GM19395 (cell line): ENCODE results near the gene PHACTR4.
"Not testable (repeated sequence)": the region's sequence is repeated elsewhere in the genome, so short reads cannot be mapped to it uniquely, and the experiment has no call there.

Source experiments
- ATAC-seq: cut with Tn5 transposase; IDR thresholded peaks from one replicate; pipeline ENCODE4 v1.9.1; 2021; ENCODE audit warnings: mild to moderate bottlenecking, moderate library complexity; ENCODE audit not compliant: unreplicated experiment

Gene PHACTR4

DNA sequence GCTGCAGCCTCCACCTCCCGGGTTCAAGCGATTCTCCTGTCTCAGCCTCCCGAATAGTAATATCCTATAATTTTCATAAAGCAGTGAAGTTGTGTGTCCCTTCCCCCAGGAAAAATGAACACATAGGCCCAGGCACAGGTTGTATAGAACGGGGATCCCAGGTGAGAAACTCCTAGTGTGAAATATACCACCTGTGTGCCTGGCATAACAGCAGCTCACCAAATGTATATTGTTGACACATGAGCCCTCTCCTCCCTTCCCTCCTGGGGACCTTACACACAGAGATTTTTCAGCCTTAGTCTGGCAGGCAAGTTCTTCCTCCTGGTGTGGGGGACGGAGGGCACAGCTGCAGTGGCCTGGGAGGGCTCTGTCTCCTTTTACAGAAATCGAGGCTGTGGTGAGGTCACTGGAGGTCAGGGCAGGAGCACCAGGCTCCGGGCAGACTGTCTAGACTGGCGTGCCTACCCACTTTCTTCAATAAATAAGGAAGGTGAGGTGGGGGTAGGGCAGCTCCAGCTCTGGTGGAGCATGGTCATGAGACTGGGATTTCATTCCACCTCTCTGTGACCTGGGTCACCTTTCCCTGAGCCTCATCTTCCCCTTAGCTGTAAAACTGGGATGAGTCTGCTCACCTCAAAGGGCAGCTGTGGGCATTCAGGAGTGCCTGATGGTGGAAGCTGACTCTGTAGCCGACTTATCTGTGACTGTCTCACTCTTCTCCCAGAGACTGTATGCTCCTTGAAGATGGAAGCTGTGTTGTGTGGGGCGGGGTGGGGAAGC lies 150.6 kb downstream of the PHACTR4 start:
- no peak for ATAC-seq

DNA sequence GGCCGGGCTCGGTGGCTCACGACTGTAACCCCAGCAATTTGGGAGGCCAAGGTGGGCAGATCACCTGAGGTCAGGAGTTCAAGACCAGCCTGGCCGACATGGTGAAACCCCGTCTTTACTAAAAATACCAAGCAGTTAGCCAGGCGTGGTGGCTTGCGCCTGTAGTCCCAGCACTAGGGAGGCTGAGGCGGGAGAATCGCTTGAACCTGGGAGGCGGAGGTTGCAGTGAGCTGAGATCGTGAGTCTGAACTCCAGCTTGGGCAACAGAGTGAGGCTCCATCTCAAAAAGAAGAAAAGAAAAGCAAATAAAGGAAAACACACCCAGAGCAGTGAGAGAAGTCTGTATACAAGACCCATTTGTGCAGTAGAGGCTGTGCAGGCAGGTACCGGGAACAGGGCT lies 151.3 kb downstream of the PHACTR4 start:
- ATAC-seq, result not testable (repeated sequence)

DNA sequence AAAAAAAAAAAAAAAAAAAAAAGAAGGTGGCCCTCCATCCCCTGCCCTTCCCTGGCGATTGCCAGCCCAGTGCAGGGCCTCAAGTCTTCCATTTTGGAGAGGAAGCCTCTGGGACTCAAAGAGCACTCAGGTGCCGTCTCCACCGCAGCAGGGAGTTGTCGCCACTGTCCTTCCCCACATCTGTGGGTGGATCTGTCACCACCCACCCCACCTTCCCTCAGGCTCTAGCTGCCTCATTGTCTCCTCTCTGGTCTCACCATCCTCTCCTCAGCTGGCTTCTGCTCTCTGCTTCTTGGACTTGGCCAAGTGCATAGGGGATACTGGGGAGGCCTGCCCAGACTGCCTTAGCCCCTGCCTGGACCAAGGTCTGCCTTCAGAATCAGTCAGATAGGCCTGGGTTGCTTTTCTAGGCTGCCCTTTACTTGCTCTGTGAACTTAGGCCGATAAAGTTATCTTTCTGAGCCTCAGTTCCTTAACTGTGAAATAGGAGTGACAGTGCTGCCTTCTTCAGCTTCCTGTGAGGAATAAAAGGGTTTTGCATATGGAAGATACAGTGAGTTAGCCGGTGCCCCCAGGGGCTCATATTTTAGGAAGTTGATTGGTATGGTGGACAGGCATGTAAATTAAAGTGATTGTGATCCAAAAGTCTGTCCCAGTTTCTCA lies 152.1 kb downstream of the PHACTR4 start:
- ATAC-seq, result no peak

DNA sequence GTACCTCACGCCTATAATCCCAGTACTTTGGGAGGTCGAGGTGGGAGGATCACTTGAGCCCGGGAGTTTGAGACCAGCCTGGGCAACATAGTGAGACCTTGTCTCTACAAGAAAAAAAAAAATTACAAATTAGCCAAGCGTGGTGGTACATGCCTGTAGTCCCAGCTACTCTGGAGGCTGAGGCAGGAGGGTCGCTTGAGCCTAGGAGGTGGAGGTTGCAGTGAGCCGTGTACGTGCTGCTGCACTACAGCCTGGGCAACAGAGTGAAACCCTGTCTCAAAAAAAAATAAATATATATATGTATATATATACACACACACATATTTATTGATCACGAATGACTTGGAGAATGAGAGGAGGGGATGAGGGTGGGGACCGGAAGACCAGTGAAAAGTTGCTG lies 153.0 kb downstream of the PHACTR4 start:
- not testable (repeated sequence) for ATAC-seq

DNA sequence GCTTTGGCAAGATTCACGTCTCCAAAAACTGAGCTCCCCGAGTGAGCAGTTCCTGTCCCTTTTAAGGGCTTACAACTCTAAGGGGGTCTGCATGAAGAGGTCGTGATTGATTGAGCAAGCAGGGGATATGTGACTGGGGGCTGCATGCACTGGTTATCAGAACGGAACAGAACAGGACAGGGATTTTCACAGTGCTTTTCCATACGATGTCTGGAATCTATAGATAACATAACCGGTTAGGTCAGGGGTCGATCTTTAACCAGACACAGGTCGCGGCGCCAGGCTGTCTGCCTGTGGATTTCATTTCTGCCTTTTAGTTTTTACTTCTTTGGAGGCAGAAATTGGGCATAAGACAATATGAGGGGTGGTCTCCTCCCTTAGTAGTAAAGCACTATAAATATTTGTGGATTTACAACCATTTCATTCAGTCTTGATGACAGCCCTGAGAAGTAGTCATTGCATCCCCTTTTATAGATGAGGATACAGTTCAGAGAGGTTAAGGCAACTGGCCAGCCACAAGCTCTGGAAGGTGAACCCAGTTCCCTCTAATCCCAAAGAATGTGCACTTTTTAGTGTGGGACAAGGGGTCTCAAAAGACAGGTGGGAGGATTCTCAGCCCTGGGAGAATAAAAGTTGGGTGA lies 155.6 kb downstream of the PHACTR4 start:
- ATAC-seq, result not testable (repeated sequence)

DNA sequence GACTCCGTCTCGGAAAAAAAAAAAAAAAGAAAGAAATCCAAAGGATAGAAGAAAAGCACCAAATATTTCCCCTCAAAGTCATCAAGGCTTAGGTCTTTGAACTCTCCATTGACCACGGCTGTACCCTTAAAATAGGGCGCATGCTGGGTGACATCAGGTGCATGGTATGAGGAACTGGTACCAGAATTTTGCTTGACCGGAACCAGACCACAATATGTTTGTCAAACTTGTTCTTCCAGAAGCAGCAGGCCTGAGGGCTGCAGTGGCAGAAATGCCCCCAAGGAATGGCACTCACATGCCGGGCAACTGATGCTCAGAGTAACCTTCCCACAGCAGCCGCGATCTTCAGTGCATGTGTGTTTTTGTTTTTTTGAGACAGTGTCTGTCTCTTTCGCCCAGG lies 157.3 kb downstream of the PHACTR4 start:
- ATAC-seq, result no peak

DNA sequence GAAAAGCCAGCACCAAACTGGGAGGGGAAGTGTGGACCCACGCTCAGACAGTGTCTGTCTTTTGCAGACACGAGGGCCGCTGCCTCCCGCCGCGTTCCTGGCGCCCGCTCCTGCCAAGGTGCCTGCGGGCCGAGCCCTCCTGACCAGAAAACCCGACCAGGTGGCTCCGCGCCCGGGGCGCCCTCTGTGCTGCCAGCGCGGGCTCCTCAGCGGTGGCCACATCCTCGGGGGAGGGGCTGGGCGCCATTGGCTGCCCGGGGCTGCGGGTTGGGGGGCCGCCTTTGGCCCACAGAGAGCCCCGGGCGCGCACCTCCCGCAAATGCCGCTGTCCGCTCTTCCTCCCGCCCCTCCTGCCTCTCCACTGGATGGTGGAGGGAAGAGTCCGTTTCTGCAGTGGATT lies 160.9 kb downstream of the PHACTR4 start:
- ATAC-seq, result no peak

DNA sequence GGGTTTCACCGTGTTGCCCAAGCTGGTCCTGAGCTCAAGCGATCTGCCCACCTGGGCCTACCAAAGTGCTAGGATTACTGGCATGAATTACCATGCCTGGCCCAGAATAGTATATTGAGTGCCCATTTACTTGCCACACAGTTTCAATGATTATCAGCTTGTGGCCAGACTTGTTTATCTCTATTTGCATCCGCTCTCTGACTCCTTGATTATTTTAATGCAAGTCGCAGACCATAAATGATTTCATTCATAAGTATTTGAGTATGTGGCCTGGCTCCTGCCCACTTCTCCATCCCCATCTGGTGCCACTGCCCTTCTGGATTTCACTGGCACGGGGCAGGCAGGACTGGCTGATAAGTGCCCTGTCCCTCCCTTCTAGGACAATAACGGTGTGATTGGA lies 165.1 kb downstream of the PHACTR4 start:
- ATAC-seq, result no peak

DNA sequence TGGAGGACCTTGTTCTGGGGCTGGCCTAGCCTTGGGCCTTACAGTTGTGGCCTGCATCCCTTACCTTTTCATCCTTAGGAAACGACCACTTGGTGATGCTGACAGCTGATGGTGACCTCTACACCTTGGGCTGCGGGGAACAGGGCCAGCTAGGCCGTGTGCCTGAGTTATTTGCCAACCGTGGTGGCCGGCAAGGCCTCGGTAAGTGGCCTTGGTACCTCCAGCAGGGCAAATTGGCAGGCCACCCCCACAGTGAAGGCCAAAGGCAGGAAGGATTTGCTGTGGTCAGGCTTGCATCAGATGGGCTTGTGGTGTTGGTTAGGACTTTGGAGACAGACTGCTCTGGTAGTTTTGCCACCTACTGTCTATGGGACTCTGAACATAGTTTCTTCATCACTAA lies 165.6 kb downstream of the PHACTR4 start:
- ATAC-seq, result no peak

DNA sequence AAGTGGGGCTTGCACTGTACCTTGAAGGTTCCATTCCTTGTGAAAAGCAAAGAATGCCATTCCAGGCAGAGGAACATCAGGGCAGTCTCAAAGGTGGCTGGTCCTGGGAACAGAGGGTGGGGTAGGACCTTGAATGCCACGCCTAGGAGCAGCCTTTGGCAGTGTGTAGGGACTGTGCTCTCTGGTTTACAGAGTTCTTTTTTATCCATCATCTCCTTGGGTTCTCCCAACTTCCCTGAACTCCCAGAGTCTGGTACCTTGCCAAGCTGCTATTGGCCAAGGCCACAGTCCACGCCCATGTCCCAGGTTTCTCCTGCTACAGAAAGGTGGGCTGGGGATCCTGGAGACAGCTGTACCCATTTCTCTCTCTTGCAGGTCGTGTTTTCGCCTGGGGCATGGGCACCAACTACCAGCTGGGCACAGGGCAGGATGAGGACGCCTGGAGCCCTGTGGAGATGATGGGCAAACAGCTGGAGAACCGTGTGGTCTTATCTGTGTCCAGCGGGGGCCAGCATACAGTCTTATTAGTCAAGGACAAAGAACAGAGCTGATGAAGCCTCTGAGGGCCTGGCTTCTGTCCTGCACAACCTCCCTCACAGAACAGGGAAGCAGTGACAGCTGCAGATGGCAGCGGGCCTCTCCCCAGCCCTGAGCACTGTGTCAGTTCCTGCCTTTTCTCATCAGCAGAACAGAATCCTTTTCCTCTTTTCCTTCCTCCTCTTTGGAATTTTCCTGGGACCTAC lies 168.1 kb downstream of the PHACTR4 start:
- ATAC-seq, result no peak

DNA sequence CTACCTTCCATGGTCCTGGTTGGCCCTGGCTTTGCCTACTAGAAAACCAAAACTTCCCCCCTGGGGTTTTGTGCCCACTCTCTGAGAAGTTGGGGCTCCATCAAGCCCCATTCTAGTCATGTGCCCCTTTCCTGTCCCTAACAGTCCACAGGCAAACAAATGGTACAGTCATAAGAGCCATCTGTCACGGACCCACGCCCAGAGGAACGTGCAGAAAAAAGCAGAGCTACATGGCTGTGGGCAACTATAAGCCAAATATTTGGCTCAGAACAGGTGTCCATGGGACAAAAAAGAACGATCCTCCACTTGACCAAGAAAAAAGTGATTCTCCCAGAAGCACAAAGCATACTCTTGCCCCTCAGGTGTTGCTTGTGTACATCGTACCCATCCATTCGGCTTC lies 168.7 kb downstream of the PHACTR4 start:
- no peak for ATAC-seq

DNA sequence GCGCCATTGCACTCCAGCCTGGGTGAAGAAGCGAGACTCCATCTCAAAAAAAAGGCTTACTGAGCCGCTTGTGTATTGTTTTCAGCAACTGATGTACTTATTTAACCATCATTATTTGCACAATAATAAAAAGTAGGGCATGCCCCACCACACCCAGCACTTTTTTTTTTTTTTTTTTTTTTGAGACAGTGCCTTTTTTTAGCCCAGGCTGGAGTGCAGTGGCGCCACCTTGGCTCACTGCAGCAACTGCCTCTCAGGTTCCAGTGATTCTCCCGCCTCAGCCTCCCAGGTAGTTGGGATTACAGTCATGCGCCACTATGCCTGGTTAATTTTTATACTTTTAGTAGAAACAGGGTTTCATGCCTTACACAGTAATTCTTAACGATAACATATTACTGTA lies 171.1 kb downstream of the PHACTR4 start:
- no peak for ATAC-seq

DNA sequence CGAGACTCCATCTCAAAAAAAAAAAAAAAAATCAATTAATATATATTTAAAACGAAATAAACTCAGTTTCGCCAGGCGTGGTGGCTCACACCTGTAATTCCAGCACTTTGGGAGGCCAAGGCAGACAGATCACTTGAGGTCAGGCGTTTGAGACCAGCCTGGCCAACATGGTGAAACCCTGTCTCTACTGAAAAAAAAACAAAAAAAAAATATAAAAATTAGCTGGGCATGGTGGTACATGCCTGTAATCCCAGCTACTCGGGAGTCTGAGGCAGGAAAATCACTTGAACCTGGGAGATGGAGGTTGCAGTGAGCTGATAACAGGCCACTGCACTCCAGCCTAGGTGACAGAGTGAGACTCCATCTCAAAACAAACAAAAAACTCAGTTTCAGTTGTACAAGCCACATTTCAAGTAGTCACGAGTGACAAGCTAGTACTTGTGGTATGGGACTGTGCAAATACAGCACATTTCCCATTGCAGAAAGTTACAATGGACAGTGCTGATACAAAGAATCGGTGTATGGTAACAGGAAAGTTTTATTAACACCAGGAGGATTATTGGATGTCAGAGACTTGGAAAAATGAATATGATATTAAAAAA lies 172.0 kb downstream of the PHACTR4 start:
- not testable (repeated sequence) for ATAC-seq

DNA sequence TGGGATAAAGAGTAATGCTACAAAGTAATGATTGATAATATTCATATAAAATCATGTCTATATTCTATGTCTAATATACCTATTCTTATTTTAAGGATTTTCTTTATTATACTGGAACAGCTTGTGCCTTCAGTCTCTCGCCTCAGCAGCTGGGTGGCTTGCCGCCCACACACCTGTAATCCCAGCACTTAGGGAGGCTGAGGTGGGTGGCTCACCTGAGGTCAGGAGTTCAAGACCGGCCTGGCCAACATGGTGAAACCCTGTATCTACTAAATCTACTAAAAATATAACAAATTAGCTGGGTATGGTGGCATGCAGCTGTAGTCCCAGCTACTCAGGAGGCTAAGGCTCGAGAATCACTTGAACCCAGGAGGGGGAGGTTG lies 175.7 kb downstream of the PHACTR4 start:
- no peak for ATAC-seq

DNA sequence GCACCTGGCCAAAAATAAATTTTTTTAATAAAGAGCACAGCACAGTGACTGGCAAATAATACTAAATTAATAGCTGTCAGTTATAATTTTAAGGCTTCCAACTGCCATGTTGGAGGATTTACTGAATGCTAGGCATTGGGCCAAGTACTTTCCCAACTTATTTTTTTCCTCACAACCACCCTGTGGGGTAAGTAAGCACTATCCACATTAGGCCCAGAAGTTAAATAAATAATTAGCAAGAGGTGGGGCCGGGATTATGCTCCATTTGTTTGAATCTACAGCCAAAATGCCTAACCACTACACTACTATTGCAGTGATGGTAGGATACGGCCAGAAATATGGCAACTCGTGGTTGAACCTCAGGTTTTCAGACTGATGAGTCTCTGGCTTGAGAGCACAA lies 178.8 kb downstream of the PHACTR4 start:
- ATAC-seq, result no peak
